HG03159 (cell line): Measurements from ENCODE around the gene ZG16B.

Experiments used
- ATAC-seq: cut with Tn5 transposase; IDR thresholded peaks from one replicate; pipeline ENCODE4 v1.9.1; 2021; ENCODE audit warnings: mild to moderate bottlenecking, moderate library complexity; ENCODE audit not compliant: unreplicated experiment

Gene ZG16B

DNA sequence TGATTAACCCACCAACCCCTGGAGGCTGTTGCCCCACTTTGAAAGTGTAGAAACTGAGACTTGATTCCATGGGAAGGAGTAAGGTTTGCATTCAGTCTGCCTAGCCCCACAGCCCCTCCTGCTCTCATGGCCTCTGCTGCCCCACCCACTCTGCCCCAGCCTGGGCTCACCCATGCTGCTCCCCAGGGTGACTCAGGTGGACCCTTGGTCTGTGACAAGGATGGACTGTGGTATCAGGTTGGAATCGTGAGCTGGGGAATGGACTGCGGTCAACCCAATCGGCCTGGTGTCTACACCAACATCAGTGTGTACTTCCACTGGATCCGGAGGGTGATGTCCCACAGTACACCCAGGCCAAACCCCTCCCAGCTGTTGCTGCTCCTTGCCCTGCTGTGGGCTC is 25.4 kb upstream of the ZG16B start:
- no peak for ATAC-seq

DNA sequence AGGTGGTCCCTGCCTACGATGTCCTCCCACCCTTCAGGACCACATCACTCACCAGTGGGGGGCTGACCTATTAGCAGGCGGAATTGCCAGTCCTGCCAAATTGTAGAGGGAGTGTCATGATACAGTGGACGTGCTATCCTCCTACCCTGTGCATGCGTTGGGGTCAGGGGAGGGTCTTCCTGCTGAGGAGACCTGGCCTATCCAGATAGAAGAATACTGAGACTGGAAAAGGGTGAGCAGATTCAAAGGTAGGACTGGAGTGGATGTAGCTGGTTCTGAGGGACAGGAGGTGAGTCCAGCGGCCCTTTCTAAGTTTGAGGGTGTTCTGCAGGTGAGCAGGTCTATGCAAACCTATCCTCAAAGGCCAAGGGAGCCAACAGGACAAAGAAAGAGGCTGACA is 23.8 kb upstream of the ZG16B start:
- ATAC-seq = no peak

DNA sequence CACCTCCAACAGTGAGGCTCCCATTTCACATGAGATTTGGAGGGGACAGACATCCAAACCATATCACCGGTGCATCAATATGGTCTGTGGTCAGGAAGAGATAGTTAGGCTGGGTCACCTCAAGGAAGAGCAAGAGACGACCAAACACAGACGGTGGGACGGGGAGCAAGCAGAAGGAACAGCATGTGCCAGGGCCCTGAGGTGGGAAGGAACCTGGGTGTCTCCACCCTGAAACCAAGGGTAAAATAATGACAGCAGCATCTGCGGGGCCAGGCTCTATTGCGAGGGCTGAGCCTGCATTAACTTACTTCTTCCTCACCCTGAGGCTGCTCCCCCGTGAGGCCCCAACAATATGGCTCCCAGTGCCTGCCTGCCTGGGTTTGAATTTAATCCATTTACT is 21.9 kb upstream of the ZG16B start:
- ATAC-seq = no peak

- ATAC-seq = no peak
Measured at GRCh38 chr16:2809149-2809760, 20.8 kb upstream of the ZG16B start.

DNA sequence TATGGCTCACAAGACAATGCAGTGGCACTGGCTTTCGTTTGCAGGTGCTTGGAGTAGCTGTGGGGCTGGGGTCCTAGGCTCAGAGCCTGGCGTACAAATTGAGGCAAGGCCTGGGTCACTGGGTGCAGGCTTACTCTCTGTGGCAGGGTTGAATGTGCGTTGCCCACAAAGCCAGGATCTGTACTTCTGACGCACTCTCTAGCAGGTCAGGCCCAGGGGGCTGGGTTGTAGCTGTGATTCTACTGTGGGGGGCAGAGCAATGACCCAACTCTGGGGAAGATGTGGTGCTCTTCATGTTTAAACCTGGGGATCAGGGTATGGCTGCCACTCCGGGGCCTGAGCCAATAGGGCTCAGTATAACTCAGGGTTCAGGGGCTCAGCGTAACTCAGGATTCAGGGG is 19.5 kb upstream of the ZG16B start:
- no peak for ATAC-seq

DNA sequence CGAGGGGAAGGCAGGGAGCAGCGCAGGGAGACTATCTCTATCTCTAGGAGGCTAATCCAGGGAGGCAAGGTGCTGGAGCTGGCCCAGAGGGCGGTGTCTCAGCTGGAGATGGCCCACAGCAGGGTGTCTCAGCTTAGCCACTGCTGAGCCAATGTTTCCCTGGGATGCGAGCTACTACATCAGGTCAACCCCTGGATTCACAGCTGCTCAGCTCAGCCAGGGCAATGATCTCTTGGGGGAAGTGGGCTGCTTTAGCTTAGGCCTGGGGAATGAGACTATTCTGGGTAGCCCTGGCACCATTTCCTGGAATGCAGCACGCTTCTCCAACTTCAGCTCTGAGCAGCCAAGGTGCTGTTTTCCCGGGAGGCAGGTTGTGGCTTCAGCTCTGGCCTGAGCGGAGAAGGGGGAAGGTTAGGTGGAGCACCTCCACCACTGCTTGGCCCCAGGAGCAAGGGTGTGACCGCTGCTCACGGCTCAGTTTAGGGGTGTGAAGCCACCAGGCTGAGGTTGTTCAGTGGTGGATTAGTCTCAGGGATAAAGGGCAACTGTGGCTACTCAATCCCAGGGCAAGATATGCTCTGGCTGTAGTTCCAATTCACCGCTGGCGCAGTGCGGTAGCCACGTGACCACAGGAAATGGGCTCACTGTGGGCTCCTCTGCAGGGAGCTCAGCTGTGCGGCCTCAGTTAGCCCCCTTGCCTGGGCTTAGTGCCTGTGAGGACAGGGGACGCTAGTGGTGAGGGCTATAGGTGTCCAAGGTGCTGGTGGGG is 18.2 kb upstream of the ZG16B start:
- ATAC-seq = no peak

GRCh38 chr16:2813771-2814221 is 16.3 kb upstream of the ZG16B start:
- ATAC-seq = no peak

DNA sequence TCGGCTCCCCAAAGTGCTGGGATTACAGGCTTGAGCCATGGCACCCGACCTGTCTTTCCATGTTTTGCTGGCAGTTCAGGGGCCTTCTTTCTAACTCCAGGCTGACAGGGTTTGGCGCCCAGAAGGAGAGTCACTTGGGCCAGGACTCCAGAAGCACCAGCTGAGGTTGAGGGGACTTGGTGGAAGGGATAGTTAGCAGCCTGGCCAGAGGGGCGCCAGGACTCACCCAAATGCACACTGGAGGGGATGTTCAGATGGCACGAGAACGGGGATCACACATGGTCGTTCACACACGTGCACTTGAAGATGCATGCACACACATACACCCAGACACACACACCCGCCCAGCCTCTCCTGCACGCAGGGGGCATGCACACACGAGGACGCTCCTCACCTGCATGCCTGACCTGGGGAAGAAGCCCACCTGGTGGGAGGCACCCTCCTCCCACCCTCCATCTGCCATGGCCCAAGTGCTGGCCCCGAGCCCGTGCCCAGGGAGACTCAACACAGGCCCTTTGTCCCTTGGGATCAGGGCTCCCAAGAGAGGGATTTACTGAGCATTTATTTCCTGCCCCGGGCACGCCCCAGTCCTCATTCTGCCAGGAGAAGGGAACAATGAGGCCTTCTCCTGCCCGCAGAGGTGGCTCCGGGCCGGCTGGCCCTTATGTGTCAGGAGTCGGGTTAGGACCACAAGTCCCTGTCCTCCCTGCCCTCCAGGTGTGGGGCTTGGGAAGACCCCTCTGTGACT is 15.4 kb upstream of the ZG16B start:
- ATAC-seq = no peak

DNA sequence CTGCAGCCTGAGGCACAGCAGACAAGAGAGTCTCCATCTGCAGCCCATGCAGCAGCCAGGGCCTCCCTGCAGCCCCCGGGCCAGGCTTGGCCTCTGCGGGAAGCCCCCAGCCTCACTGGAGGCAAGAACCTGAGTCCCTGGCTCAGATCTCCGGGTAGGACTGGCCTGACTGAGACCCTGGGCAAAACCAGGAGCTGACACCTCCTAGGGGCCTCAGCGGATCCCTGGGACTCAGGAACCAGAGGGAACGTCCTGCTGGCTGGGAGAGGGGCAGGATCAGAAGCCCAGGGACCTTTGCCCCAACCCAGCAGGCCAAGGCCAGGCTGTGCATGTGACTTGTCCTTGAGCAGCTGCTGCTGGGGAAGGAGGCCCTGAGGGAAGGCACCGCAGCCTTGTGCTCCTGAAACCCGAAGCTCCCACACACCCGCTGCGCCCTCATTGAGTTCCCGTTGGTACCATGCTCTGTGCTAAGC is 14.8 kb upstream of the ZG16B start:
- ATAC-seq = no peak

DNA sequence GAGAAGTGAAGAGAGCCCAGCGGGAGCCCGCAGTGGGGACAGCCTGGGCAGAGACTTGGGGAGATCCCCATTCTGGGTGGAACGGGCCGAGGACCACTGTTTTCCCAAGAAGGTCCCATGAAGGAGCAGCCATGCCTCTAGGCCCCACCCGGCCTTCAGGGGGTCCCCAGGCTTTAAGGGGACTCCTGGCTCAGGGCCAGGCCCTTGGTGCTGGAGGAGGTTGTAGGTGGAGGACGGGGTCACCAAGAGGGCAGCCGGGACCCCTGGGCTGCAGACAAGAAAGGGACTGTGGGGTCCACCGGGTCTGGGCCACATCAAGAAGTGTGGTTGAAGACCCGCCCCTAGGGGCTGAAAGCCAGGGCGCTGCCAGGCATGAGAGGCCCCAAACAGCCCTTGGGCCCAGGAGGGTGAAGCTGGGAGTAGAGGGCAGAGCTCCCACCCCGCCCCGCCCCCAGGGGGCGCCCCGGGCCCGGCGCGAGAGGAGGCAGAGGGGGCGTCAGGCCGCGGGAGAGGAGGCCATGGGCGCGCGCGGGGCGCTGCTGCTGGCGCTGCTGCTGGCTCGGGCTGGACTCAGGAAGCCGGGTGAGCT is 13.3 kb upstream of the ZG16B start, which contains the start of gene PRSS21:
TSS of gene PRSS21 (plus strand) at position 487 of the 589 bp plus-strand sequence. CDS start at position 519, 32 bp downstream.
- no peak for ATAC-seq

- ATAC-seq = no peak
Measured at GRCh38 chr16:2817340-2818271, 12.5 kb upstream of the ZG16B start.

DNA sequence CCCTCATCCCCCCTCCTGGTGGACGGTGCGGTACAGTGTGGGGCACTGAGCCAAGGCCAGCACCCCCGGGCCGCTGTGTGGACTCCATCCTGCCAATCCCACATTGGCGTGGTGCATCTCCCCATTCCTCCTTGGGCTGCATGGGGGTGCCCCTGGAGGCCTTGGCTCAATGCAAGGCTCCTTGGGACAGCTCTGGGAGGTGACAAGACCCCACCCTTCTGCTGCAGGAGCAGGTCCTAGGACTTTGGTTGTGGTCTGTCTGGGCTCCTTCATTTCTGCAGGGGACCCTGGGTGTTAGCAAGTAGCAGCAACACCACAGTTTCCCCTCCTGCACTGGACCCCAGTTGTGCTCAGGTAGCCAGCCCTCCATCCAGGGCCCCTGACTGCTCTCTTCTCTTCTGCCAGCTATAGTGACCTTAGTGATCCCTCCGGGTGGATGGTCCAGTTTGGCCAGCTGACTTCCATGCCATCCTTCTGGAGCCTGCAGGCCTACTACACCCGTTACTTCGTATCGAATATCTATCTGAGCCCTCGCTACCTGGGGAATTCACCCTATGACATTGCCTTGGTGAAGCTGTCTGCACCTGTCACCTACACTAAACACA is 11.7 kb upstream of the ZG16B start:
- ATAC-seq = no peak

GRCh38 chr16:2819179-2819938 is 10.7 kb upstream of the ZG16B start:
- no peak for ATAC-seq

- no peak for ATAC-seq
Measured at GRCh38 chr16:2819939-2820835, 9.9 kb upstream of the ZG16B start.

- ATAC-seq = no peak
Measured at GRCh38 chr16:2820836-2821486, 9.1 kb upstream of the ZG16B start.

GRCh38 chr16:2821487-2822157 is 8.5 kb upstream of the ZG16B start:
- no peak for ATAC-seq

DNA sequence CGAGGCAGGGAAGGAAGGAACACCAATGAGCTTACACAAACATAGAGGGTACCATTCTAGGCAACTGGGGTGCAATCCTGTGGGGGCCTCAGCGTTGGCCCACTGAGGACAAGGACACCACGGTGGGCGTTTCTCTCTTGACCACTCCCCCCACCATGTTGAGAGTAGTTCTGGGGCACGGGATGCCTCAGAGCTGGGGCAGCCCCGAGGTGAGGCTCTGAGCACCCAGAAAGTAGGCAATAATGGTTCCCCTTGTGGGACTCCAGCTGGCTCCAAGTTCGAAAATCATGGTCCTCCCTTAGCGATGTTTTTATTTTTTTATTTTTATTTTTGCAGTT is 8.0 kb upstream of the ZG16B start:
- ATAC-seq = no peak
